Keratinocyte (primary cell): Measurements from ENCODE around the gene ETV5.

ENCODE experiments used
- EZH2 ChIP-seq: IDR thresholded peaks from one replicate; pipeline ENCODE4 v1.6.1; 2012; ENCODE audit warnings: inconsistent platforms, mild to moderate bottlenecking, low read length, moderate library complexity
- TF ChIP-seq, protein P1 (sequence below), 3 experiments: IDR thresholded peaks in 1 of 3; conservative IDR thresholded peaks in 1 of 3; optimal IDR thresholded peaks in 1 of 3; 2 replicates in 2 of 3; 3 replicates in 1 of 3; pipeline versions ENCODE3 to v1.5.1; 2011; ENCODE audit warnings: low read length in 3 of 3, mild to moderate bottlenecking in 3 of 3, moderate library complexity in 2 of 3, control low read depth in 1 of 3, inconsistent platforms in 1 of 3; ENCODE audit not compliant: insufficient read depth in 2 of 3; ENCODE audit errors: extremely low read depth in 1 of 3

DNA sequence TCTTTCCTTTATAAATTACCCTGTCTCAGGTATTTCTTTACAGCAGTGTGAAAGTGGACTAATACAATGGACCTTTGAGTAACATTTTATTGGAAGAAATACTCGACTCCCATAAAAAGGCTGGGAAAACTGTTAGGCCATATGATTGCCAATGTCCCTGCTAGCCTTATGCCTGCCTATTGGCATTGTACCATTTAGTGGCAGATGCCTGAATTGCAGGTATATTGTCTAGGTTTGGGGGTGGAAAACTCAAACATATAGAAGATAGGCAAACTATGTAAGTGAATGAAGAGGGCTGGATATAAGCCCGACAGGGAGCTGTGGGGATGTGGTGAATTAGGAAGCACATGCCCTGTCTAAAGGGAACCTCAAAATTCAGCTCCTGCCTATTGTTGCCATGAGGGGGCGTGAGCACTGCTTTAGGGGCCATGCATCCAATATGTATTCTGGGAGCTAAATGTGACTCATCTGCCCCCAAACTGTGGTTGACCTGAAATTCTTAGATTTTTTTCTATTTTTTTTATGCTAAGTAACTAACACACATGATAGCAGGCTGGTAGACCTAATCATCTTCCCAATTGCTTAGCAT lies 105.9 kb downstream of the ETV5 start:
- TF ChIP-seq, protein P1, sequence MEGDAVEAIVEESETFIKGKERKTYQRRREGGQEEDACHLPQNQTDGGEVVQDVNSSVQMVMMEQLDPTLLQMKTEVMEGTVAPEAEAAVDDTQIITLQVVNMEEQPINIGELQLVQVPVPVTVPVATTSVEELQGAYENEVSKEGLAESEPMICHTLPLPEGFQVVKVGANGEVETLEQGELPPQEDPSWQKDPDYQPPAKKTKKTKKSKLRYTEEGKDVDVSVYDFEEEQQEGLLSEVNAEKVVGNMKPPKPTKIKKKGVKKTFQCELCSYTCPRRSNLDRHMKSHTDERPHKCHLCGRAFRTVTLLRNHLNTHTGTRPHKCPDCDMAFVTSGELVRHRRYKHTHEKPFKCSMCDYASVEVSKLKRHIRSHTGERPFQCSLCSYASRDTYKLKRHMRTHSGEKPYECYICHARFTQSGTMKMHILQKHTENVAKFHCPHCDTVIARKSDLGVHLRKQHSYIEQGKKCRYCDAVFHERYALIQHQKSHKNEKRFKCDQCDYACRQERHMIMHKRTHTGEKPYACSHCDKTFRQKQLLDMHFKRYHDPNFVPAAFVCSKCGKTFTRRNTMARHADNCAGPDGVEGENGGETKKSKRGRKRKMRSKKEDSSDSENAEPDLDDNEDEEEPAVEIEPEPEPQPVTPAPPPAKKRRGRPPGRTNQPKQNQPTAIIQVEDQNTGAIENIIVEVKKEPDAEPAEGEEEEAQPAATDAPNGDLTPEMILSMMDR (optimal IDR thresholded peaks at IDR 0.05 in 1 of 3, IDR thresholded peaks at IDR 0.05 in 1 of 3, conservative IDR thresholded peaks at IDR 0.05 in 1 of 3; ENCODE audit: extremely low read depth in 1 of 3, insufficient read depth in 2 of 3, low read length in 3 of 3), result peak in 2 of 3 experiments; percentile 42 to 66
- TF ChIP-seq EZH2, result no peak
